ENCODE data around the gene ZMYM2.

Gene ZMYM2

GRCh38 chr13:20102525-20103180 is 144.1 kb downstream of the ZMYM2 start:
- no peak for DNase-seq (ENCODE audit: low read depth in 2 of 2)

- no peak for DNase-seq (ENCODE audit: low read depth in 2 of 2)
Observed at GRCh38 chr13:20105161-20105689, 146.7 kb downstream of the ZMYM2 start.

- no peak for DNase-seq (ENCODE audit: low read depth in 2 of 2)
Observed at GRCh38 chr13:20106742-20107141, 148.2 kb downstream of the ZMYM2 start.

- no peak for DNase-seq (ENCODE audit: low read depth in 2 of 2)
Observed at GRCh38 chr13:20109037-20109436, 150.5 kb downstream of the ZMYM2 start.

GRCh38 chr13:20114066-20114610 is 155.6 kb downstream of the ZMYM2 start:
- no peak for DNase-seq (ENCODE audit: low read depth in 2 of 2)

GRCh38 chr13:20116213-20116612 is 157.7 kb downstream of the ZMYM2 start:
- DNase-seq (ENCODE audit: low read depth in 2 of 2): no peak

GRCh38 chr13:20118268-20119140 is 160.0 kb downstream of the ZMYM2 start:
- DNase-seq (ENCODE audit: low read depth in 2 of 2): no peak

GRCh38 chr13:20119960-20120359 is 161.4 kb downstream of the ZMYM2 start:
- no peak for DNase-seq (ENCODE audit: low read depth in 2 of 2)

GRCh38 chr13:20121159-20121525 is 162.6 kb downstream of the ZMYM2 start:
- no peak for DNase-seq (ENCODE audit: low read depth in 2 of 2)

GRCh38 chr13:20124303-20124702 is 165.8 kb downstream of the ZMYM2 start:
- no peak for DNase-seq (ENCODE audit: low read depth in 2 of 2)

GRCh38 chr13:20125129-20125782 is 166.7 kb downstream of the ZMYM2 start:
- DNase-seq (ENCODE audit: low read depth in 2 of 2): no peak

GRCh38 chr13:20125783-20126165 is 167.2 kb downstream of the ZMYM2 start:
- no peak for DNase-seq (ENCODE audit: low read depth in 2 of 2)

- DNase-seq (ENCODE audit: low read depth in 2 of 2): no peak
Observed at GRCh38 chr13:20126541-20127261, 168.2 kb downstream of the ZMYM2 start.

GRCh38 chr13:20127262-20127561 is 168.7 kb downstream of the ZMYM2 start:
- DNase-seq (ENCODE audit: low read depth in 2 of 2): no peak

- peak in 1 of 2 donors; percentile 12 for DNase-seq (ENCODE audit: low read depth in 2 of 2)
Observed at GRCh38 chr13:20127562-20128458, 169.3 kb downstream of the ZMYM2 start.

GRCh38 chr13:20128459-20128931 is 170.0 kb downstream of the ZMYM2 start:
- no peak for DNase-seq (ENCODE audit: low read depth in 2 of 2)

- no peak for DNase-seq (ENCODE audit: low read depth in 2 of 2)
Observed at GRCh38 chr13:20129076-20129475, 170.5 kb downstream of the ZMYM2 start.

GRCh38 chr13:20130012-20130411 is 171.5 kb downstream of the ZMYM2 start:
- no peak for DNase-seq (ENCODE audit: low read depth in 2 of 2)

- no peak for DNase-seq (ENCODE audit: low read depth in 2 of 2)
Observed at GRCh38 chr13:20130652-20131051, 172.1 kb downstream of the ZMYM2 start.

- no peak for DNase-seq (ENCODE audit: low read depth in 2 of 2)
Observed at GRCh38 chr13:20131057-20131832, 172.7 kb downstream of the ZMYM2 start.

Measured in stimulated activated CD4-positive, alpha-beta T cell treated with anti-CD3 and anti-CD28 coated beads, Interleukin-4, amount 100 ng/mL, for 48 hours (primary cell).